A673 (cell line): ENCODE measurements around the gene ARHGAP18. TPM values are rescaled to one million over a fixed set of nuclear protein-coding genes. Genes with fewer than 3 reads are reported as not detected.

Experiments used
- BruUV-seq: library from RNA; stranded (reverse); fragments of 400-500 nt; replicated peaks from 2 replicates; lab custom pipeline; 2021; lab: Mats Ljungman, UMichigan
- CTCF ChIA-PET: fragments of 300-600 bp; sonication (Branson Sonifier 250); formaldehyde crosslinking; loops from one replicate; lab custom pipeline; 2022; ENCODE audit warnings: antibody characterized with exemption; lab: Charles Lee
- POLR2A ChIA-PET: fragments of 300-600 bp; sonication (Branson Sonifier 250); formaldehyde crosslinking; loops from one replicate; lab custom pipeline; 2022; ENCODE audit warnings: antibody characterized with exemption; ENCODE audit not compliant: low non-redundant PET; lab: Charles Lee
- DNase-seq: peaks from one replicate; pipeline ENCODE4 v3.0.0-alpha.2; 2015; ENCODE audit warnings: low spot score
- H3K27ac ChIP-seq: fragments of 200-600 bp; sonication (generic); 2 replicates; pipeline ENCODE4 v1.5.1; 2016; ENCODE audit warnings: mixed run types, low read depth, mild to moderate bottlenecking, mixed read lengths, antibody characterized with exemption, low read length; ENCODE audit not compliant: poor library complexity, severe bottlenecking
- H3K27me3 ChIP-seq: fragments of 200-600 bp; sonication (generic); replicated peaks from 2 replicates; pipeline ENCODE4 v1.6.1; 2017; ENCODE audit warnings: mixed run types, low read depth, mild to moderate bottlenecking, mixed read lengths, antibody characterized with exemption, low read length; ENCODE audit not compliant: insufficient read depth, poor library complexity
- H3K36me3 ChIP-seq: fragments of 200-600 bp; sonication (generic); 2 replicates; pipeline ENCODE4 v1.6.1; 2016; ENCODE audit warnings: mixed run types, mild to moderate bottlenecking, mixed read lengths, antibody characterized with exemption, low read length; ENCODE audit not compliant: insufficient read depth, poor library complexity, severe bottlenecking
- H3K4me1 ChIP-seq: fragments of 200-600 bp; sonication (generic); 2 replicates; pipeline ENCODE4 v1.6.1; 2017; ENCODE audit warnings: mixed run types, mild to moderate bottlenecking, mixed read lengths, antibody characterized with exemption, low read length; ENCODE audit not compliant: insufficient read depth, poor library complexity, severe bottlenecking
- H3K4me3 ChIP-seq: fragments of 200-600 bp; sonication (generic); 2 replicates; pipeline ENCODE4 v1.5.1; 2016; ENCODE audit warnings: low read depth, mixed run types, mild to moderate bottlenecking, mixed read lengths, low read length; ENCODE audit not compliant: poor library complexity, severe bottlenecking
- H3K9me3 ChIP-seq: fragments of 200-600 bp; sonication (generic); 2 replicates; pipeline ENCODE4 v1.6.1; 2016; ENCODE audit warnings: mixed run types, low read depth, mild to moderate bottlenecking, mixed read lengths, antibody characterized with exemption, low read length; ENCODE audit not compliant: poor library complexity, severe bottlenecking
- CTCF ChIP-seq: fragments of 300-800, 200-600 bp; sonication (generic); conservative IDR thresholded peaks from 2 replicates; pipeline ENCODE4 v1.5.1; 2017; ENCODE audit warnings: low read depth, mild to moderate bottlenecking, antibody characterized with exemption, low read length, moderate library complexity, mixed read lengths
- EZH2 ChIP-seq: fragments of 200-600 bp; sonication (generic); IDR thresholded peaks from 2 replicates; pipeline ENCODE4 v1.6.1; 2017; ENCODE audit warnings: borderline replicate concordance, low read depth, mild to moderate bottlenecking, mixed read lengths, antibody characterized with exemption, low read length; ENCODE audit not compliant: poor library complexity, severe bottlenecking
- intact Hi-C: fragments of 100-400 bp; cut with micrococcal nuclease; formaldehyde crosslinking; loops from one replicate; pipeline ENCODE4 v1.10.0; 2022; ENCODE audit not compliant: unreplicated experiment
- total RNA-seq: library from RNA; stranded (reverse); gene quantifications from 2 replicates; pipeline ENCODE4 v1.2.3, GENCODE V29; 2021

ARHGAP18 gene
- total RNA-seq, 1 experiment from 2014 or later: 14.2 TPM

- no peak for DNase-seq
- Histone ChIP-seq H3K27ac (no peak overlapping the region), H3K4me3 (no peak overlapping the region), H3K4me1 (peaks cover 27% of the 10 kb centered on the region), H3K27me3 (no peaks in the 10 kb centered on the region), H3K9me3 (no peaks in the 10 kb centered on the region), H3K36me3 (no peaks in the 10 kb centered on the region)
- POLR2A ChIA-PET: no interaction called here
- TF ChIP-seq CTCF (no peak), EZH2 (no peak)
- CTCF ChIA-PET: no interaction called here
- BruUV-seq: no TSS peak
- intact Hi-C loops: no loop called here
Observed at GRCh38 chr6:129694036-129694435, 15.9 kb downstream of the ARHGAP18 start.

- no peaks in the 10 kb centered on the region for H3K36me3 ChIP-seq
- no peaks in the 10 kb centered on the region for H3K9me3 ChIP-seq
- intact Hi-C loops: no loop called here
- TF ChIP-seq EZH2: no peak
- TF ChIP-seq CTCF: no peak
- POLR2A ChIA-PET: no interaction called here
- no TSS peak for BruUV-seq
- H3K27me3 ChIP-seq: no peaks in the 10 kb centered on the region
- H3K4me1 ChIP-seq: peaks cover 28% of the 10 kb centered on the region
- H3K4me3 ChIP-seq: no peak overlapping the region
- no peak overlapping the region for H3K27ac ChIP-seq
- CTCF ChIA-PET: no interaction called here
- DNase-seq: no peak
Observed at GRCh38 chr6:129692467-129692866, 17.5 kb downstream of the ARHGAP18 start.

- no TSS peak for BruUV-seq
- DNase-seq: no peak
- POLR2A ChIA-PET: no interaction called here
- TF ChIP-seq CTCF: no peak
- TF ChIP-seq EZH2: no peak
- no peaks in the 10 kb centered on the region for H3K36me3 ChIP-seq
- CTCF ChIA-PET: no interaction called here
- no peak overlapping the region for H3K27ac ChIP-seq
- no peak overlapping the region for H3K4me3 ChIP-seq
- intact Hi-C loops: no loop called here
- H3K27me3 ChIP-seq: no peaks in the 10 kb centered on the region
- no peaks in the 10 kb centered on the region for H3K9me3 ChIP-seq
- peaks cover 28% of the 10 kb centered on the region for H3K4me1 ChIP-seq
Observed at GRCh38 chr6:129691709-129692108, 18.3 kb downstream of the ARHGAP18 start.
